Left cardiac atrium (tissue), 4 donors: ENCODE measurements around the gene TPRG1L. TPM values are rescaled to one million over a fixed set of nuclear protein-coding genes. Genes with fewer than 3 reads are reported as not detected.

Experiments
- ATAC-seq, 2 donors: fragments of 200-7000 bp; cut with Tn5 transposase; one replicate each; pipeline ENCODE4 v1.9.1; 2020; ENCODE audit warnings: mild to moderate bottlenecking in 2 of 2, moderate library complexity in 2 of 2
- DNase-seq: peaks from one replicate; pipeline ENCODE4 v3.0.0-alpha.2; 2020
- intact Hi-C, 2 donors: fragments of 100-400 bp; cut with DNase I; formaldehyde crosslinking; loops; one replicate each; pipeline versions ENCODE4 v1.14.1 to v1.15.1; 2022 to 2023
- total RNA-seq, 2 donors: library from RNA; stranded (reverse); fragmentation: NEBNext Ultra II Directional; extraction: Animal tissue kit (Norgen Biotek cat#: 25700); gene quantifications; one replicate each; pipeline ENCODE4 v1.2.1, GENCODE V29; 2021
- donor health status: DM: no; HTN: yes; CAD: no.
- donor health status: DM: no; HTN: yes; CAD: no; lungs with severe emphysema.
- donor health status: DM: yes; HTN: yes; CAD: no.
- donor health status: Dilated cardiomyopathy.

Gene TPRG1L
- total RNA-seq, 2 donors from 2014 or later = 41.3 to 42.6 TPM

DNA sequence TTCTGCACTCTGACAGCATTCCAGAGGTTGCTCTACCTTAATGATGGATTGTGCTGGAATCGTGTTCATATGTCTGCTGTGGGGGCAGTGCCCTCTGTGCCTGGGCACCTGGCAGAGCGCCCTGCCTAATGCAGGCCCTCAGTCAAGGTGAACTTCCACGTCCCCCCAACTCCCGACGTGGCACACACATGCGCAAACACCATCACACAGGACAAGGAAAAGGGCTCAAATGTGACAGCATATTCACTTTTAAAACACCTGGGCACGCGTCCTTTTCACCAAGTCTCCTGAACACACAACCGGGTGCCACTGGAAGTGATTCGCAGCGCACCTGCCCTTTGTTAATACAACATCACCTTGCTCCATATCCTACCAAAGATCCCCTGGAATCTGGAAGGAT lies 11.7 kb downstream of the TPRG1L start:
- no peak for ATAC-seq
- intact Hi-C loops = no loop called here
- no peak for DNase-seq

DNA sequence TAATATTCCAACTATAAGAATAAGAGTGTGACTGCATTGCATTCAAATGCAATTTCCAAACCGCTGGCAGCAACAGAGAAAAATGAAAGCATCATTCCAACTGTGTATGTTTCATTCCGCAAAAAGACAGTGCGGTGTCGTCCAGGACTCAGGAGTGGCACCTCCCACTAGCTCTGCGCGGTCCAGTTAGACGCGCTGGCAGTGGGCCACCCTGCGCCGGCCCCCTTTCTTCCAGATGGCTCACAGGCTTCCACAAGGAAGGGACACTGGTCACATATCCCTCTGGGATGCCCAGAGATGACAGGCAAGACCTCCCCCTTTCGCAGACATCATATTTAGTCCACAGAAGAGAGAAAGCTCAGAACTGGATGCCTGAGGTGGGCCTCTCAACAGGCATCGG lies 13.2 kb downstream of the TPRG1L start:
- ATAC-seq = no peak
- intact Hi-C loops = no loop called here
- no peak for DNase-seq

DNA sequence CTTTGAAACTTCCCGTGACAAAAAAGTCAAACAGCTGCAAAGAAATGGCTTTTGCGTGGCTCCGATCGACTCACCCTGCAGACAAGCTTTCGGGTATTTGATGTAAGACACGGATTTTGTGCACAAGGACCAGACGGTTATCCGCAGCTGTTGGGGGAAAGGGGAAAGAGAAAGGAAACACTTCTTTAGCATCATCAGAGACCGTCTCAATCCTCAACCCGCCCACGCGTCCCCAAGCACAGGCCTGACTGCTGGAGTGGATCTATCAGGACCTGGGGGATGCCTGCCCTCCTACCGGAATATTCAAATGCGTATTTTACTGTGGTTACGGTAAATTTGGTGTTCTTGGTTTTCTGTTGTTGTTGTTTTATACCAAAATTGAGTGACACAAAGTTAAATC lies 13.9 kb downstream of the TPRG1L start:
- DNase-seq (no peak), ATAC-seq (no peak)
- intact Hi-C loops = no loop called here

DNA sequence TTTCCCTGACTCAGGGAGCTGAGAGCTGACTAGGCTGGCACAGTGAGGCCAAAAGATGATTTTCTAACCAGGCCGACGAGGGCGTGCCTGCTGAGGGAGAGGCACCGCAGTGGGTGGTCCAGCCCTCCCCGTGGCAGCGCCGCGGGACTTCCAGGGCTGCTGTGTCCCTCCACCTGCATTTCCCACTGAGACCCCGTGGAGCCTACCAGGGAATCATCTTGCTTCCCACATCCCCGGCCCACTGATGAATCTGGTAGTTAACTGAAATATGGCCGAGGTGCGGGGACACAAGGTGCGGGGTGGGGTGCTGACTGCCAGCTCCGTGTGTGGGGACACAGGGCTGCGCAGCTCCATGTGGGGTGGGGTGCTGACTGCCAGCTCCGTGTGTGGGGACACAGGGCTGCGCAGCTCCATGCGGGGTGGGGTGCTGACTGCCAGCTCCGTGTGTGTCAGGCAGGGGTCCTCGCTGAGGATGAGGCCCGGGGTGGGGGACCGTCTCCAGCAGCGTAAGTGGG lies 14.6 kb downstream of the TPRG1L start:
- intact Hi-C loops = no loop called here
- DNase-seq (no peak), ATAC-seq (no peak)

DNA sequence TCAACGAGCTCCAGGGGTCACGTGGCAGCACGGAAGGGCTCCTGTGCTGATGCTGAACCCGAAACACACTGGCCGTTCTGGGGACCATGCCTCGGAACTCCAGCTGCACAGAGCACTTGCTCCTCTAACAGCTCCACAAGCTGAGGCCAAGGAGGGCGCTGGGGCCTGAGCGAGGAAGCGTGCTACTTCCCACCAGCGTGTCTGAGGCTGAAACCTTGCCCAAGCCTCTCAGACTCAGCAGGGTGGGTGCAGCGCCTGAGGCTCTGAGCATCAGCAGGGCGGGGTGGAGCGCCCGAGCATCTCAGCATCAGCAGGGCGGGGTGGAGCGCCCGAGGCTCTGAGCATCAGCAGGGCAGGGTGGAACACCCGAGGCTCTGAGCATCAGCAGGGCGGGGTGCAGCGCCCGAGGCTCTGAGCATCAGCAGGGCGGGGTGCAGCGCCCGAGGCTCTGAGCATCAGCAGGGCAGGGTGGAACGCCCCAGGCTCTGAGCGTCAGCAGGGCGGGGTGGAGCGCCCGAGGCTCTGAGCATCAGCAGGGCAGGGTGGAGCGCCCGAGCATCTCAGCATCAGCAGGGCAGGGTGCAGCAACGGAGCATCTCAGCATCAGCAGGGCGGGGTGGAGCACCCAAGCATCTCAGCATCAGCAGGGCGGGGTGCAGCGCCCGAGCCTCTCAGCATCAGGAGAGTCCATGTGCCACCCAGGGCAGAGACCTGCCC lies 15.5 kb downstream of the TPRG1L start:
- ATAC-seq (no peak), DNase-seq (no peak)
- intact Hi-C loops = no loop called here

DNA sequence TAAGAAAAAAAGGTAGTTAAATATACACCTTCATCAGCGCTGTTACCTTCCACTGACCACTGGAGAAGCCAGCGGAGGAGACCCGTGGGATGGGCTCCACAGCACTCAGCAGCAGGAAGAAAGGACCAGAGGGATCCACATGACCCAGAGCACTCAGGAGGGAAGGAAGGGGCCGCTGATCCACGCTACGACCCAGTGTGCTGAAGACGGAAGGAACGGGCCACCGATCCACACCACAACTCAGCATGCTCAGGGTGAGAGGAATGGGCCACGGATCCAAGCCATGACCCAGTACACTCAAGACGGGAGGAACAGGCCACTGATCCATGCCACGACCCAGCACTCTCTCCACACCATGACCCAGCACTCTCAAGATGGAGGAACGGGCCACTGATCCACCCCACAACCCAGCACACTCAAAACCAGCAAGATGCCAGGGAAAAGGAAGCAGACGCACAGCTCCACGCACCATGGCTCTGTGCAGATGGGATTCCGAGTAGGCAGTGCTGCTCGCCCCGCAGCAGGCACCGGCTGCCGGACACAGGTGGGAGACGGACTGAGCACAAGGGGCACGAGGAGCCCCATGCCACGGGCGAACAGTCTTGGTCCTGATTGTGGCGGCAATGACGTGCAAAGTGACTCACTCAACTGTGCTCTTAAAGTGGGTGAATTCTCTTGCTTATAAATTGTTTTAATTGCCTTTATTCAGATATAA lies 16.4 kb downstream of the TPRG1L start:
- ATAC-seq (no peak), DNase-seq (no peak)
- intact Hi-C loops = no loop called here

DNA sequence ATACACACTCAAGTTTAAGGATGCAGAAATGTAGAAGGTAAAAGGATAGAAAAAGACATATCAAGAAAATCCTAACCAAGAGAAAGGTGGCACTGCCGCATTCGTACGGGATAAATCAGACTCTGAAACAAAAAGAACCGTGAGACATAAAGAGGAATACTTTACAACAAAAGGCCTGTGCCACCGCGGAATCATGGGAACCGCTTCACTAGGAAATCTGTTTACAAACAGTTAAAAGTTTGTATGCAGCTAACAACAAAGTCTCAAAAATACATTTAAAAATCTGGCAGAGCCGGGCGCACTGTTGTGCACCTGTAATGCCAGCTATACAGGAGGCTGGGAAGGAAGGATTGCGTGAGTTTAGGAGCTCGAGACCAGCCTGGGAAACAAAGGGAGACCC lies 17.0 kb downstream of the TPRG1L start:
- intact Hi-C loops = no loop called here
- ATAC-seq = no peak
- no peak for DNase-seq

DNA sequence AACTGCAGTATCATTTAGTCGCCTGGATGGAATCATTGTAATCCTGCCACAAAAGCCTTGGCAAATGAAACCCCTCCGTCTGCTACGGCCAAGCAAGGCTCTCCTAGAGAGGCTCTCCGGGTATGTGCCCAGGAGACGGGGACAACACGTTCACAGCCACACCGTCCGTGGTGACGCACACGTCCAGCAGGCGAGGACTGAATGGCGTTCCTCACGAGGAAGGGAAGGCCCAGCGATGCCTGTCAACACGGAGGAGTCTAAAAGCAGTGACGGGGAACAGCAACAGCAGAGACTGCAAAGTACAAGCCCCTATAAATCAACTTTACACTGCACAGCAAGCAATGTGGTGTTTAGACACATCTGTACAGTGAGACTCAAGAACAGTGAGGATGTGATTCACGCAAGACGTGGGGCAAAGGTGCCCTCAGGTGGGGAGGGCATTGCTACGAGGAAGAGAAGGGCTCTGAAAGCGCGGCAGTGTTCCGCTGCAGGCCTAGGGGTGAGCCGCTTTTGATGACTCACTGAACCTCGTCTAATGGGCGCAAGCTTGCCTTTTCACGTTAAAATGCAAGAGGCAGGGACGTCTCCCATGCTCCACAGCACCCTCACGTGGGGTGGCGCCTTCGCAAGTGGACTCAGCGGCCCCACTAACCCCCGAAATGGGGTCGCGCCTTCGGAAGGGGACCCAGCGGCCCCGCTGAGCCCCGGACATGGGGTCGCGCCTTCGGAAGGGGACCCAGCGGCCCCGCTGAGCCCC lies 18.3 kb downstream of the TPRG1L start:
- intact Hi-C loops = no loop called here
- ATAC-seq = no peak
- DNase-seq = no peak

DNA sequence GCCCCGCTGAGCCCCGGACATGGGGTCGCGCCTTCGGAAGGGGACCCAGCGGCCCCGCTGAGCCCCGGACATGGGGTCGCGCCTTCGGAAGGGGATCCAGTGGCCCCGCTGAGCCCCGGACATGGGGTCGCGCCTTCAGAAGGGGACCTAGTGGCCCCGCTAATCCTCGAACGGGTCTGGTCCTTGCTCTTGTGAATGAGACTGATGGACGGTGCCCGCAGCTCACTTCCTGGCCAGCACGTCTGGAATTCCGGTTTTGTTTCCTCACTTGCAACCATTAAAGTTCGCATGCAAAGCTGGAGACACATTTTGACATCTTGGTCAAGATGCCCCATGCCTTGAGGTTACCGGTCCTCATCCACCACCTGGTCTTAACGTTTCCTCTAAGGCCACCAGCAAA lies 19.5 kb downstream of the TPRG1L start:
- intact Hi-C loops = no loop called here
- no peak for DNase-seq
- no peak for ATAC-seq

DNA sequence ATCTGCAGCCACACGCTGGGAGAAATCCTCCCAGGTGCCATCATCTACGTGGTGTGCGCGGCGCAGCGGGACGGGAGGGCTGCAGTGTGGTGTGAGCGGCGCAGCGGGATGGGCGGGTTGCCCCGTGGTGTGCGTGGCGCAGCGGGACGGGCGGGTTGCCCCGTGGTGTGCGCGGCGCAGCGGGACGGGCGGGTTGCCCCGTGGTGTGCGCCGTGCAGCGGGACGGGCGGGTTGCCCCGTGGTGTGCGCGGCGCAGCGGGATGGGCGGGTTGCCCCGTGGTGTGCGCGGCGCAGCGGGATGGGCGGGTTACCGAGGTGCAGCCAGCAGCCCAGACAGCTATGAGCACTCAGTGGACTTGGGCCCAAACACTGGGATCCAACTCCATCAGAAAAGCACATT lies 20.4 kb downstream of the TPRG1L start:
- DNase-seq = no peak
- intact Hi-C loops = no loop called here

DNA sequence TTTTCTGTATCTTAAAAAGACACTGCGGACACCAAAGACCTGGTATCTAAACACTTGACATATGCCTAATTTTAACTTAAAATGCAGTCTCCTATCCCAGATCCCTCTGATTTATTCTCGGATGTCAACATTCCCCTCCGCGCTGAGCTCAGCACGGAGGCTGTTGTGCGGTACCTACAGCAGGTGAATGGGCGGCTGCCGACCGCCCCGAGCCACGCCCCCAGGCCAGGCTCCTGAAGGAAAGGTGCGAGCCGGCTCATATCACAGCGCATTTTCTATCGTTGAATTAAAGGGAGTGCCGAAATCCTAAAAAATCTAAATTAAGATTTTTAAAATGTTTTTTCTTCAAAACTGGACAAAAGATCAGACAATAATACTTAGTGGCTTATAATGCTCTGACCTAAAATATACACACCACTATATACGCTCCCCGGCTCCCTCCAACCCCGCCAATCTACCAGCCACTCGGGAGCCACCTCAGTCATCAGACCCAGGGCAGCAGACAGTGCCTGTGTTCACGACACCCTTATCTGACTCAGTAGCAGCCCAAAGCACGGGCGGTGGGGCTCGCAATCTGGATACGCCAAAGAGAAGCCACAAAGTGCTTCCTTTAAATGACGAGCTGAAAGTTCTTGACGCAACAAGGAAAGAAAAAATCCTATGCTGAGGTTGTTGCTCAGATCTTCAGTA lies 21.0 kb downstream of the TPRG1L start:
- intact Hi-C loops = no loop called here
- ATAC-seq (no peak), DNase-seq (no peak)

More for the DNA sequence above, 20.4 kb downstream of the TPRG1L start:
- ATAC-seq = no peak

DNA sequence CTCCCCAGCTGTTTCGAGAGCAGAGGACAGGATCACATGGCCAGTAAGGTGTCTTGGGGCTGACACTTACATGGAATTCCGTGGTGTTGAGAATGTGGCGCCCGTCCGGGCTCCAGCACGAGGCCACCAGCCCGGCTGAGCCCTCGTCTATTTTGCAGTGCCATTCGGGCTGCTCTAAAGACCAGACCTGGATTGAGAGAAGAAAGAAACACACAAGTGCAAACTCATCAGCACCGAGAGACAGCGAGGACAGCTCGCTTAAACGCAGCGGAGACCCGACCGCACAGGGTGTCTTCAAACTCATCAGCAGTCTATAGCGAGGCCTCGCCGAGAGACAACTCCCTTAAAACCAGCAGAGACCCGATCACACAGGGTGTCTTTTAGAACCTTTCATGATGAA lies 21.8 kb downstream of the TPRG1L start:
- intact Hi-C loops = no loop called here
- DNase-seq = no peak
- no peak for ATAC-seq

DNA sequence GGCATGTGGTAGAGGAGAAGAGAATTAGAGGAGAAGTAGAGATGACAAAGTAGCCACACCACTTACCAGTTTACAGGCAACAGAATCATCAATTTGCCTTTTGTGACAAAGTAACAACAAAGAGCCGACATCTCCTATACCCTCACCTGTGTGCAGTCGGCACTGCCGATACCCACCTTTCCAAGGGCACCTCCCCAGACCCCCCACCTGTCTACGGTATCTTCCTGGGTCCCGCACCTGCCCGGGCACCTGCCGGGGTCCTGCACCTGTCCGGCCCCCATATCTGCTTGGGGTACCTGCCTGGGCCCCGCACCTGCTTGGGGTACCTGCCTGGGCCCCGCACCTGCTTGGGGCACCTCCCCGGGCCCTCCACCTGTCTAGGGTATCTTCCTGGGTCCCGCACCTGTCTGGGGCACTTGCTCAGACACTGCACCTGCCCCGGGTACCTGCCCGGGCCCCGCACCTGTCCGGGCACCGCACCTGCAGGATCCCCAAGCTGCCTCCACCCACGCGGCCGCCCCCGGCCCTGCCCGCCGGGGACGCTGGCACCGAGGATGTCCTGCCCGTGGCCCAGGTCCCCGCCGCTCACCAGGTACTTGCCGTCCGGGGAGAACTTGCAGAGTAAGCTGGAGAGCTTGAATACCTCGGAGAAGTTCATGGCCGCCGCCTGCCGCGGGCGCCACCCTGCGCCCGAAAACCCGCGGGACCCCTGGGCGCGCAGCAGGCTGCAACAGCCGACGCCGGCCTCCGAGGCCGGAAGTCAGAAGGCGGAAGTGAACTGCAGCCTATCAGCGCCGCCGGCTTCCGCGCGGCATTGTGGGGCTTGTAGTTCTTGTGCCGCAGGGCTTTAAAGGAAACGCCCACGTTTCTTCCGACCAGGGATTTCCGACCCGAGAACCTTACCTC lies 24.8 kb downstream of the TPRG1L start, which contains the start of gene WRAP73:
Gene WRAP73, minus strand, starts transcription at position 762 of the 906 bp plus-strand sequence. Its CDS starts 104 bp downstream, at position 658.
- intact Hi-C loops = no loop called here
- ATAC-seq (peak; percentile 92 to 94), DNase-seq (peak; percentile 94)

DNA sequence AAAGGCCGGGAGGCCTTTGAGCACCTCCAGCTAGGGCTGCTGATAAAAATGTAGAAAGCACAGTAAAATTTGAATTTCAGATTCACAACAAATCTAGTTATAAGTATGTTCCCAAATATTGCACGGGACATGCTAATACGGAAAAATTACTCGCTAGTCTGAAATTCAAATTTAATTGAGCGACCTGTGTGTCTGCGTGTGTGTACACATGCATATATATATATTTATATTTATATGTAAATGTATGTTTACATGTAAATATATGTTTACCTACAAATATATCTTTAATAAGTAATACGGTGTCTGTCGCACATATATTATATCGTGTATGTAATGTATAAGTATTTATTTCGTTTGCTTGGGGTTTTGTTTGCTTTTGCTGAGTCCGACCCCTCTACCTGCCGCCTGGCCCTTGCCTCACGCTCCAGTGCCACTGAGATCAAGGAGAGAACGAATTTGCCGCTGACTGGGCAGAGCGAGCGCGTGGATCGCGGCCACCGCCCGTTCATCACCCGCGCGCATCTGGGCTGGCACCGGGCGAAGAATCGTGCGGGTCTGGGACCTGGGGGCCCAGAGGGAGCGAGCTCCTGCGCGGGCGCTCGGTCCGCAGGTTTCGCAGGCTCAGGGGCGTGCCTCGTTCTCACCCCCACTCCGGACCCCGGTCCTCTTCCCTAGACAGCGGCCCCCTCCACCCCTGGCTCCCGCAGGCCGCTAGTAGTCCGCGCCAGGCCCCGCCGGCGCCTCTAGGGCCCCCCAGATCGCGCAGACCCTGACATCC lies 25.6 kb downstream of the TPRG1L start:
- DNase-seq (no peak), ATAC-seq (no peak)

DNA sequence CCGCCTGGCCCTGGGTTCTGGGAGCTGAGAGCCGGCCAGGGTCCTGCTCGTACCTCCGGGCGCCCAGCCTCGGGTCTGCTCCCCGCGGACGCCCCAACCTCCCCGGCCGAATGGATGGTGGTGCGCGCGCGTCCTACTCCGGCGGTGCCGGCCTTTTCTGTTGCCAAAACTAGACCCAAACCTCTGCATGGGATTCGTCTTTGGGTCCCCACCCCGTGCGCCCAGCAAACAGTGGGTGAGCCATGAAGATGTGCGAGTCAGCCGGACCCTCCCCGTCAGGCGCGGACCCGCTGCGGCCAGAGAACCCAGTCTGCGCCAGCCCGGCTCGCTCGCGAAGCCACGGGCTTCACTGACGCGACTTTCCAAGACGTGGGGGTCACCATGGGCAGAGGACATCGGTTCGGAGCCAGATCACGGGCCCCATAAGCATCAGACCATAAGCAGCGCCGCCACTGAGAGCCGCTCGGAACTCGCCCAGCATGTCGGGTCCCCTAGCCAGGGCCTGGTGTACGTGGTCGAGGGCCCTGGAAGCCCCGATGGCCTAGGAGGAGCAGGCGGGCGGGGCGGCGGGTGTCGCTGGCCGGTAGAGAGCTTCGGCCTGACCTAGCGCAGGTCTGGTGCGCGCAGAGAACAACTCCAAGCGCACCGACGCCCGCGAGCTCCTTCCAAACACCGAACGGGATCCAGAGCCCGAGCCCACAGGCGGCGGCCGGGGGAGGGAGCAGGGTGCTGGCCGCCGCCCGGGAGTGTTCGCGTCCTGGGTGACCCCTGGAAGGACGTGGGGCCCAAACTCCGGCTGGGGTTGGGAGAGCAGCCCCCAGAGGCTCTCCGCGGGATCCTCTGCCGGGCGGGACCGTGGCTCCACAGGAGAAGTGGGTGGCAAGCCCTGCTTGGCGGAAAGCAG lies 26.5 kb downstream of the TPRG1L start:
- DNase-seq = no peak
- no peak for ATAC-seq
- intact Hi-C loops = no loop called here

More for the DNA sequence above, 25.6 kb downstream of the TPRG1L start:
- intact Hi-C loops = no loop called here

DNA sequence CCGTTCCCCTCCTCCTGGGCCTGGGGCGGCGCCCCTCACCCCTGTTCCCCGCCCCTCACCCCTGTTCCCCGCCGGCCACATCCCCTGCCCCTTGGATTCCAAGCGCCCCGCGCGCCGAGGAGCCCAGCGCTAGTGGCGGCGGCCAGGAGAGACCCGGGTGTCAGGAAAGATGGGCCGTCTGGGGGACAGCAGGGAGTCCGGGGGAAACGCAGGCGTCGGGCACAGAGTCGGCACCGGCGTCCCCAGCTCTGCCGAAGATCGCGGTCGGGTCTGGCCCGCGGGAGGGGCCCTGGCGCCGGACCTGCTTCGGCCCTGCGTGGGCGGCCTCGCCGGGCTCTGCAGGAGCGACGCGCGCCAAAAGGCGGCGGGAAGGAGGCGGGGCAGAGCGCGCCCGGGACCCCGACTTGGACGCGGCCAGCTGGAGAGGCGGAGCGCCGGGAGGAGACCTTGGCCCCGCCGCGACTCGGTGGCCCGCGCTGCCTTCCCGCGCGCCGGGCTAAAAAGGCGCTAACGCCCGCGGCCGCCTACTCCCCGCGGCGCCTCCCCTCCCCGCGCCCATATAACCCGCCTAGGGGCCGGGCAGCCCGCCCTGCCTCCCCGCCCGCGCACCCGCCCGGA lies 27.2 kb downstream of the TPRG1L start, which contains the start of gene TP73:
Gene TP73, plus strand, starts transcription at position 587 of the 618 bp plus-strand sequence. CDS start 29,850 bp downstream, outside the sequence.
- DNase-seq (no peak), ATAC-seq (peak; percentile 14 to 30)
- intact Hi-C loops = no loop called here
